HepG2 (cell line): ENCODE measurements around the gene ATP6V0A1. TPM values are rescaled to one million over a fixed set of nuclear protein-coding genes. Genes with fewer than 3 reads are reported as not detected.

Source experiments
- ARNTL ChIP-seq: sonication (generic); formaldehyde crosslinking; IDR thresholded peaks from 2 replicates; pipeline ENCODE4 v1.4.0; 2020; ENCODE audit warnings: mild to moderate bottlenecking, missing genetic modification reagents
- EP300 ChIP-seq, 3 experiments: sonication (generic) in 1 of 3; formaldehyde crosslinking in 1 of 3; IDR thresholded peaks; 2 replicates each; pipeline versions ENCODE4 v1.5.1 to v1.6.1; 2011 to 2020; ENCODE audit warnings: low read depth in 2 of 3, low read length in 2 of 3, borderline replicate concordance in 1 of 3, improper control_type of control experiment in 1 of 3, mild to moderate bottlenecking in 1 of 3, missing genetic modification reagents in 1 of 3, moderate library complexity in 1 of 3
- HINFP ChIP-seq: sonication (generic); formaldehyde crosslinking; IDR thresholded peaks from 2 replicates; pipeline ENCODE4 v1.4.0; 2020; ENCODE audit warnings: low read depth, mild to moderate bottlenecking, missing genetic modification reagents
- HMGXB4 ChIP-seq, 2 experiments: sonication (generic) in 1 of 2; formaldehyde crosslinking in 1 of 2; IDR thresholded peaks; 2 replicates each; pipeline versions ENCODE4 v1.4.0 to v1.6.1; 2018 to 2020; ENCODE audit warnings: missing genetic modification reagents in 2 of 2, borderline replicate concordance in 1 of 2, low read depth in 1 of 2, mild to moderate bottlenecking in 1 of 2, missing biosample characterization in 1 of 2
- ISL2 ChIP-seq: sonication (generic); formaldehyde crosslinking; IDR thresholded peaks from 2 replicates; pipeline ENCODE4 v1.5.0; 2020; ENCODE audit warnings: missing genetic modification reagents
- MAFK ChIP-seq, 2 experiments: IDR thresholded peaks in 1 of 2; conservative IDR thresholded peaks in 1 of 2; 2 replicates each; pipeline ENCODE4 v1.6.1; 2011; ENCODE audit warnings: improper control_type of control experiment in 2 of 2, low read length in 2 of 2
- MAZ ChIP-seq, 2 experiments: sonication (generic) in 1 of 2; formaldehyde crosslinking in 1 of 2; IDR thresholded peaks; 2 replicates each; pipeline versions ENCODE4 v1.5.0 to v1.6.1; 2012 to 2020; ENCODE audit warnings: low read depth in 2 of 2, mild to moderate bottlenecking in 2 of 2, borderline replicate concordance in 1 of 2, improper control_type of control experiment in 1 of 2, low read length in 1 of 2, missing genetic modification reagents in 1 of 2, moderate library complexity in 1 of 2
- MED1 ChIP-seq: sonication (generic); formaldehyde crosslinking; IDR thresholded peaks from 2 replicates; pipeline ENCODE4 v1.4.0; 2020; ENCODE audit warnings: missing genetic modification reagents
- RARA ChIP-seq: IDR thresholded peaks from 2 replicates; pipeline ENCODE4 v1.6.1; 2016; ENCODE audit warnings: missing genetic modification reagents, missing compliant biosample characterization
- RXRA ChIP-seq: sonication (generic); formaldehyde crosslinking; IDR thresholded peaks from 2 replicates; pipeline ENCODE4 v1.5.1; 2020; ENCODE audit warnings: missing genetic modification reagents
- TFAP4 ChIP-seq: sonication (generic); IDR thresholded peaks from 2 replicates; pipeline ENCODE4 v1.6.1; 2016; ENCODE audit warnings: low read depth, borderline replicate concordance
- TFE3 ChIP-seq: IDR thresholded peaks from 2 replicates; pipeline ENCODE4 v1.6.1; 2016
- ZBTB2 ChIP-seq: sonication (generic); formaldehyde crosslinking; IDR thresholded peaks from 2 replicates; pipeline ENCODE4 v1.8.0; 2022; ENCODE audit warnings: low read depth, missing genetic modification reagents
- ZMAT5 ChIP-seq: sonication (generic); formaldehyde crosslinking; IDR thresholded peaks from 2 replicates; pipeline ENCODE4 v1.5.0; 2020; ENCODE audit warnings: mild to moderate bottlenecking, low read depth, missing genetic modification reagents, borderline replicate concordance
- ZNF121 ChIP-seq: sonication (generic); formaldehyde crosslinking; IDR thresholded peaks from 2 replicates; pipeline ENCODE4 v1.5.0; 2020; ENCODE audit warnings: mild to moderate bottlenecking, missing genetic modification reagents
- ZNF263 ChIP-seq: sonication (generic); formaldehyde crosslinking; IDR thresholded peaks from 2 replicates; pipeline ENCODE4 v1.4.0; 2020; ENCODE audit warnings: missing genetic modification reagents
- ZNF547 ChIP-seq: sonication (generic); formaldehyde crosslinking; IDR thresholded peaks from 2 replicates; pipeline ENCODE4 v1.5.1; 2020; ENCODE audit warnings: mild to moderate bottlenecking, missing genetic modification reagents
- ZNF768 ChIP-seq: sonication (generic); formaldehyde crosslinking; IDR thresholded peaks from 2 replicates; pipeline ENCODE4 v1.4.0; 2020; ENCODE audit warnings: missing genetic modification reagents
- polyA plus RNA-seq, 8 experiments: library from polyadenylated mRNA; depleted of rRNA in 3 of 8; stranded (reverse) in 7 of 8; unstranded in 1 of 8; fragments of >200 nt; fragmentation: Illumina TruSeq in 4 of 8; extraction: Trizol in 4 of 8; gene quantifications; 2 replicates each; pipeline versions ENCODE4 v1.2.1 to v1.2.3, GENCODE V29; 2011 to 2016; ENCODE audit warnings: low read depth in 4 of 8, missing spikeins in 1 of 8, mixed read lengths in 1 of 8; ENCODE audit not compliant: insufficient read depth in 1 of 8
- total RNA-seq, 5 experiments: library from RNA; depleted of rRNA; stranded (reverse); fragments of >200 nt; fragmentation: Illumina TruSeq; extraction: Trizol; gene quantifications; 2 replicates each; pipeline ENCODE4 v1.2.3, GENCODE V29; 2016; ENCODE audit warnings: low read depth in 1 of 5

ATP6V0A1 gene
- total and polyA plus RNA-seq, 2 of the 13 experiments (the other 11 are each of a cell fraction or from before 2014, with no cell fraction given): 27.9 to 54.1 TPM

- TF ChIP-seq ZMAT5 (CRISPR knock-in tag) (no peak), ZNF121 (CRISPR knock-in tag) (no peak), ZNF547 (CRISPR knock-in tag) (peak; percentile 19; the same call in 1 of the 2 replicates), ARNTL (CRISPR knock-in tag) (peak; percentile 18; the same call in 1 of the 2 replicates), RARA (CRISPR knock-in tag) (peak; percentile 31; the same call in 1 of the 2 replicates), MED1 (CRISPR knock-in tag) (peak; percentile 32; the same call in 1 of the 2 replicates), MAZ (IDR thresholded peaks at IDR 0.05; ENCODE audit: borderline replicate concordance, low read depth, low read length) (0 out of 2 replicates have a peak, but pooled peaks have one; percentile 8), MAZ (CRISPR knock-in tag; IDR thresholded peaks at IDR 0.05; ENCODE audit: low read depth) (no peak), HINFP (CRISPR knock-in tag) (0 out of 2 replicates have a peak, but pooled peaks have one; percentile 20), TFAP4 (peak; percentile 76; the same call in 1 of the 2 replicates), TFE3 (peak; percentile 60; the same call in 1 of the 2 replicates), HMGXB4 (CRISPR knock-in tag; IDR thresholded peaks at IDR 0.05; ENCODE audit: borderline replicate concordance in 1 of 2, low read depth in 1 of 2) (0 out of 4 replicates have a peak, but pooled peaks of 1 of the 2 experiments have one; percentile 18), EP300 (IDR thresholded peaks at IDR 0.05; ENCODE audit: low read depth in 2 of 2, low read length in 2 of 2) (peak; percentile 19 to 29; a peak in 3 of 4 replicates), EP300 (CRISPR knock-in tag; IDR thresholded peaks at IDR 0.05; ENCODE audit: borderline replicate concordance) (no peak; the same call in 1 of the 2 replicates), ZNF263 (CRISPR knock-in tag) (peak; percentile 39), ZNF768 (CRISPR knock-in tag) (peak; percentile 68), RXRA (CRISPR knock-in tag) (peak; percentile 45), ZBTB2 (no peak), ISL2 (CRISPR knock-in tag) (0 out of 2 replicates have a peak, but pooled peaks have one; percentile 29), MAFK (conservative IDR thresholded peaks at IDR 0.05 in 1 of 2, IDR thresholded peaks at IDR 0.05 in 1 of 2; ENCODE audit: low read length in 2 of 2) (0 out of 4 replicates have a peak, but pooled peaks of 1 of the 2 experiments have one; percentile 23)
Observed at GRCh38 chr17:42519546-42520491, 61.1 kb downstream of the ATP6V0A1 start (continued).
